Peyer's patch (tissue), 4 donors: ENCODE results near the gene VAMP5.

Source experiments
- POLR2A ChIP-seq, 2 donors: fragments of 450-650 bp; IDR thresholded peaks; one replicate each; pipeline ENCODE4 v1.5.1; 2017; ENCODE audit warnings: antibody characterized with exemption in 2 of 2, mild to moderate bottlenecking in 2 of 2, moderate library complexity in 2 of 2
- TF ChIP-seq, protein P1 (sequence below), 6 experiments: fragments of 450-650 bp in 4 of 6; fragments of 200-600 bp in 2 of 6; sonication (generic) in 1 of 6; IDR thresholded peaks; one replicate each; pipeline ENCODE4 v1.5.1; 2017 to 2019; ENCODE audit warnings: antibody characterized with exemption in 6 of 6, mild to moderate bottlenecking in 3 of 6, moderate library complexity in 1 of 6

DNA sequence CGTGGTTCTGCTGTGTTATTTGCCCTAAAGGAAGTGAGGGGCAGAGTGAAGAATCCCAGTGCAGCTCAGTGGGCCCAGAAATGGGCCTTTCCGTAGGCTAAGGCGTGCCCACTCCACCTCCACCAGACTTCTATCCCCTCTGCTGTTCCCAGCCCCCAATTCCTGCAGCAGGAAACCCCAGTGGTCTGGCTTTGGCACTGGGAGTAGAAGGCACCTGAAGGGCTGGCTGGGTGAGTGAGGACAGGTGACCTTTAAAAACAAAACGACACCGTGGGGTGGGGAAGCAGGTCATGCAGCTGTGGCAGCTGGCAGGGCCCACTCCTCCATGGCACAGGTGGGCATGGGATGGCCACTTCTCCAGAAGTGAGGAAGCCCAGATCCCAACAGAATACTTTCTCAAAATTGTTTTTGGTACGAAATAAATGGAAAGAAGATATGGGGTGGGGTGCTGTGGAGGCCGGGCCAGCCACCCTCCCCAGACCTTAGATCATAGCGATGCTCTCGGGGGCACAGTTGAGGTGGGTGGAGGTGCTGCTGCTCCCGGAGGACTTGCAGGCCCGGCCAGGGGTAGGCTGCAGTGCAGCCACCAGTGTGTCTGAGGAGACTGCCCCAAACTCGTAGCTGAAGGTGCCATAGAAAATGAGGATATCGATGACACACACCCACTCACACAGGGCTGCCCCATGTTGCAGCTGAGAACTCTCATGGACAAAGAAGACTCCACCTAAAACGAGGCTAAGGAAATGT lies 14.5 kb downstream of the VAMP5 start:
- TF ChIP-seq, protein P1, sequence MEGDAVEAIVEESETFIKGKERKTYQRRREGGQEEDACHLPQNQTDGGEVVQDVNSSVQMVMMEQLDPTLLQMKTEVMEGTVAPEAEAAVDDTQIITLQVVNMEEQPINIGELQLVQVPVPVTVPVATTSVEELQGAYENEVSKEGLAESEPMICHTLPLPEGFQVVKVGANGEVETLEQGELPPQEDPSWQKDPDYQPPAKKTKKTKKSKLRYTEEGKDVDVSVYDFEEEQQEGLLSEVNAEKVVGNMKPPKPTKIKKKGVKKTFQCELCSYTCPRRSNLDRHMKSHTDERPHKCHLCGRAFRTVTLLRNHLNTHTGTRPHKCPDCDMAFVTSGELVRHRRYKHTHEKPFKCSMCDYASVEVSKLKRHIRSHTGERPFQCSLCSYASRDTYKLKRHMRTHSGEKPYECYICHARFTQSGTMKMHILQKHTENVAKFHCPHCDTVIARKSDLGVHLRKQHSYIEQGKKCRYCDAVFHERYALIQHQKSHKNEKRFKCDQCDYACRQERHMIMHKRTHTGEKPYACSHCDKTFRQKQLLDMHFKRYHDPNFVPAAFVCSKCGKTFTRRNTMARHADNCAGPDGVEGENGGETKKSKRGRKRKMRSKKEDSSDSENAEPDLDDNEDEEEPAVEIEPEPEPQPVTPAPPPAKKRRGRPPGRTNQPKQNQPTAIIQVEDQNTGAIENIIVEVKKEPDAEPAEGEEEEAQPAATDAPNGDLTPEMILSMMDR (IDR thresholded peaks at IDR 0.05) = no peak
- no peak for TF ChIP-seq POLR2A (IDR thresholded peaks at IDR 0.05)
